HG02642 (cell line): ENCODE data around the gene CEP192.
"Not testable (repeated sequence)": the region's sequence is repeated elsewhere in the genome, so short reads cannot be mapped to it uniquely, and the experiment has no call there.

Experiments used
- ATAC-seq: cut with Tn5 transposase; IDR thresholded peaks from one replicate; pipeline ENCODE4 v1.9.1; 2021; ENCODE audit warnings: mild to moderate bottlenecking; ENCODE audit not compliant: unreplicated experiment, poor library complexity

CEP192 gene

GRCh38 chr18:13098104-13098503 is 106.9 kb downstream of the CEP192 start:
- ATAC-seq: not testable (repeated sequence)

- ATAC-seq: no peak
These were observed 108.0 kb downstream of the CEP192 start for GRCh38 chr18:13099113-13099512.

- no peak for ATAC-seq
These were observed 109.9 kb downstream of the CEP192 start for GRCh38 chr18:13100942-13101658.

GRCh38 chr18:13101659-13102197 is 110.6 kb downstream of the CEP192 start:
- ATAC-seq: no peak

- no peak for ATAC-seq
These were observed 112.2 kb downstream of the CEP192 start for GRCh38 chr18:13103366-13103765.

- no peak for ATAC-seq
These were observed 113.9 kb downstream of the CEP192 start for GRCh38 chr18:13105059-13105458.

- no peak for ATAC-seq
These were observed 115.9 kb downstream of the CEP192 start for GRCh38 chr18:13107074-13107473.

GRCh38 chr18:13108330-13108729 is 117.2 kb downstream of the CEP192 start:
- ATAC-seq: no peak

- no peak for ATAC-seq
These were observed 119.4 kb downstream of the CEP192 start for GRCh38 chr18:13110559-13110958.

GRCh38 chr18:13112982-13113381 is 121.8 kb downstream of the CEP192 start:
- no peak for ATAC-seq

GRCh38 chr18:13120255-13120654 is 129.1 kb downstream of the CEP192 start:
- ATAC-seq: no peak

GRCh38 chr18:13120983-13121441 is 129.8 kb downstream of the CEP192 start:
- ATAC-seq: no peak

- no peak for ATAC-seq
These were observed 133.2 kb downstream of the CEP192 start for GRCh38 chr18:13124411-13124810.

- no peak for ATAC-seq
These were observed 134.0 kb downstream of the CEP192 start for GRCh38 chr18:13125191-13125590.

- no peak for ATAC-seq
These were observed 135.9 kb downstream of the CEP192 start for GRCh38 chr18:13126966-13127598.

GRCh38 chr18:13131283-13131682 is 140.1 kb downstream of the CEP192 start:
- ATAC-seq: no peak

GRCh38 chr18:13134551-13135401 is 143.6 kb downstream of the CEP192 start:
- ATAC-seq: no peak

- peak; percentile 19 for ATAC-seq
These were observed 145.1 kb downstream of the CEP192 start for GRCh38 chr18:13136056-13136903.

- ATAC-seq: peak; percentile 40
These were observed 145.9 kb downstream of the CEP192 start for GRCh38 chr18:13136904-13137669.
